Fibroblast of skin of abdomen (primary cell): ENCODE data around the gene MALSU1.
A peak's percentile ranks its signal among the peaks of the same experiment; 100 is the strongest.
"Not testable (repeated sequence)": the region's sequence is repeated elsewhere in the genome, so short reads cannot be mapped to it uniquely, and the experiment has no call there.

Source experiments
- DNase-seq: peaks from one replicate; pipeline ENCODE4 v3.0.0-alpha.2; 2013

Gene MALSU1

DNA sequence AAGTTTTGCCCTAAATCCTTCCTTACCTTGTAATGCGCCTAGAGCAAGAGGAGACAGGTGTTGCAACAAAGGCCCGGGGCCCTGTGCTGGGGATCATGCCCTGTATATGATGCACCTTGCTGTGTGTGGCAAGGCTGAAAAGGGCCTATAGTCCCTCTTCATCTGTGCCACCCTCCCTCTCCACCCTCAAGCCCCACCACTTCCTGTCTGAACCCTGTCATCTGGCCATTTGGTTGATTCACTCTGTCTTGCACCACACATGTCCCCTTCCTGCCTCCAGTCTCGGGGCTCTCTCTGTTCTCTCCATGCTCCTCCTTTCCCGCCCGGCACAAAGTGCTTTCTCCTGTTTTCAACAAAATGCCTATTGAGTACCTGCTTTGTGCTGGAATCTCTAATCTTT, 11.5 kb upstream of the MALSU1 start:
- no peak for DNase-seq

DNA sequence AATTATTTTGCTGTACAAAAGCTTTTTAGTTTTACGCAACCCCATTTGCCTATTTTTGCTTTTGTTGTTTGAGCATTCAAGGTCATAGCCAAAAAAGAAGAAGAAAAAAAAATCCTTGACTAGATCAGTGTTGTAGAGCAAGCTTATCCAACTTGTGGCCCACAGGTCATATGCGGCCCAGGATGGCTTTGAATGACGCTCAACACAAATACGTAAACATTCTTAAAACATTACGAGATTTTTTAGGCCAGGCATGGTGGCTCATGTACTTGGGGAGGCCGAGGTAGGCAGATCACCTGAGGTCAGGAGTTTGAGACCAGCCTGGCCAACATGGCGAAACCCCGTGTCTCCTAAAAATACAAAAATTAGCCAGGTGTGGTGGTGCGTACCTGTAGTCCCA, 8.1 kb upstream of the MALSU1 start:
- DNase-seq, result no peak

DNA sequence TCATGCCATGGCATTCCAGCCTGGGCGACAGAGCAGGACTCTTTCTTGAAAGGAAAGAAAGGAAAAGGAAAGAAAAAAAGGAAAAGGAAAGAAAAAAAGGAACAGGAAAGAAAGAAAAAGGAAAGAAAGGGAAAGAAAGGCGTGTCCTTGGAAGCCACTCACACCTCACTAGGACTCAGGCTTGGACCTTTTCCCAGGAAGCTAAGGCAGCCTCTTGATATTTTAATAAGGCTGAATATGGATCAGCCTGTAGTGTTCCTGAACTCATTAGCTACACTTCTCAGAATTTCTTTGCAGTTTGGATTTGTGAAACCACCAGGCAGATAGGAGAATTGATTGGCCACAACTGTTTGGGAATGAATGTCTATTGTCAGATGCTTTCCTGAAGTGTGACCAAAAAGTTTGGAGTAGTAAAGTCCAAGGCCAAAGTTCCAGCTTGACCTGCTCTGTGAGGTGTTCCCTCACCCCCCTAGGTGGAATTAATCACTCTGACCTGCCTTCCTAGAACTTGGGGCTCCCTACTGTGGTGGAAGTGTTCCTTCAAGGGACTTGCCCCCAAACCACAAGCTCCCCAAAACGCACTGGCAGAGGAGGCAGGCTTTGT, 7.1 kb upstream of the MALSU1 start:
- no peak for DNase-seq

DNA sequence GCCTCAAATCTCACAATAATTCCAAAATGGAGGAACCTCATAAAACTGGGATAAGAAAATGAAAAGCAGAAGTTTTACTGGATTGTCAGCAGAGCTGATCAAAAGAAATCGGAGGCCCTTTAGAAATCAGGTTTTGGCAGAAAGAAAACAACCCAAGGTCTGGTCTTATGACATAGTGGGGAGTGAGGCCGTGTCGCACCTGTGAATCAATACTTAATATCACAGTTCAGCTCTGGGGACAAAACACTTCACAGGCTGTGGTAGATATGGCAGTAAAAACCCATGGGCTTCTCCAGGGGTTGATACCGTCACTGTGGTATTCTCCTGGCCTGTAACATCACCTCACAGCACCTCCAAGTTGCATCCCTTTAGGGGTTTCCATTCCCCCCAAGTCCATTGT, 6.5 kb upstream of the MALSU1 start:
- DNase-seq, result no peak

DNA sequence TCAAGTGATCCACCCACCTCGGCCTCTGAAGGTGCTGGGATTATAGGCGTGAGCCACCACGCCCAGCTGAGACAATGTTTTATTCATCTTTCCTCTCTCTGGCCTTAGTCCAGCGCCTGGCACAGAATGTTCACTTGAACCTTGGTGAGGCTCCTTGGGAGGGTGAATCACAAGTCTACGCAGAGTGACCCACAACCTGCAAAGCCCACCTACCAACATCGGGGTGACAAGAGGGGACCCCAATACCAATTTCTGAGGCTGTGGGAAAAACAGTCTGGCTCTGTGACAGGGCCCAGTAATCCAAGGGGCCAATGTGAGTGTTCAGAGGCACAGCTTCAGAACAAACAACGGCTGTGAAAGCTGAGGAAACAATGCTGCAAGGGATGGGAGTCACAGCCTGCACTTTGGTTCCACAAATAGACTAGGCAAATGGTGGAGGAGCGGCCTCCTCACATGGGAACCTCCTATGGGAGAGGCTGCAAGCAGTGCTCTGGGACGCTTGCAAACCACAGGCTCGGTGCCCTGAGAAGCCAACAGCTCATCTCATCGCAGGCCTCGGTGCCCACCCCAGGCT, 5.6 kb upstream of the MALSU1 start:
- DNase-seq, result no peak

DNA sequence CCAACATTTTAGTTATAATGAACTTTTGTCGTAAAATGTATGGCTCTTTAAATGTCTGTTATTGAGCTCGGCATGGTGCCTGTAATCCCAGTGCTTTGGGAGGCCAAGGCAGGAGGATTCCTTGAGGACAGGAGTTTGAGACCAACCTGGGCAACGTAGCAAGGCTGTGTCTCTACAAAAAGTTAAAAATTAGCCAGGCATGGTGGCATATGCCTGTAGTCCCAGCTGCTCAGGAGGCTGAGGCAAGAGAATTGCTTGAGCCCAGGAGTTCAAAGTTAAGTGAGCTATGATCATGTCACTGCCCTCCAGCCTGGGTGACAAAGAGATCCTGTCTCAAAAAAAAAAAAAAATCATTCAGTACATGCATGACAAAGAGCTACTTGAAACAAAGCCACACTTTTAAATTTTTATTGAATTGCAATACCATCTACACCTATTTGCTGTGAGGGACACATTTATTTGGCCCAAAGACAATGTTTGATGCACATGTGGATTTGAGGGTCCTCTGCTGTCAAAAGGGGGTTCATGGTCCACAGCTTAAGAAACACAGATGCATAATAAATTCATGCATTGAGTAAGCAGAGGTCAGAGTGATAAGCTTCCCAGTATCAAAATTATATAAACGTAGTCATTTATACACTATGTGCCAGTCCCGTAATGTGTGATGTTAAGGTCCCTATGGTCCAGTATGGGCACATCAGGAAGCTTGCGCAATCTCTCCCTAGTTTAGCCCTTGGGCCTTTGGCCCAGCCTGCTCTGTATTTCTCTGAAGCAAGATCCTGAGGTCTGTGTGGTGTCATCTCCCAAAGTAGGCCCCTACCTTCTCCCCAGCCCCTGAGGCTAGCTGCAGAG, 4.4 kb upstream of the MALSU1 start:
- DNase-seq, result no peak

DNA sequence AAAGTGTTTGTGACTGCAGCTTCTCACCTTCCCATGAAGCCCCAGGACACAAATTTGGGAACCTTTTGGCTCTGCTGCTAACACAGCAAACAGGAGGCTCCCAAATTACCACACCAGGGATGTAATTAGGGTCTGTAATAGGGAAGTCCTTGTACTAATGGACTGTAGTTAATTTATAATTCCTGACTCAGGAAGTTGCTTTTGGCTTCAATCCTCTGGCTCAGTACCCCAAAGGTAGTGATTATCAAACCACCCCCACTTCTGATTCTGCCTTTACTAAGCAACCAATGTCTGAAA, 3.8 kb upstream of the MALSU1 start:
- no peak for DNase-seq

DNA sequence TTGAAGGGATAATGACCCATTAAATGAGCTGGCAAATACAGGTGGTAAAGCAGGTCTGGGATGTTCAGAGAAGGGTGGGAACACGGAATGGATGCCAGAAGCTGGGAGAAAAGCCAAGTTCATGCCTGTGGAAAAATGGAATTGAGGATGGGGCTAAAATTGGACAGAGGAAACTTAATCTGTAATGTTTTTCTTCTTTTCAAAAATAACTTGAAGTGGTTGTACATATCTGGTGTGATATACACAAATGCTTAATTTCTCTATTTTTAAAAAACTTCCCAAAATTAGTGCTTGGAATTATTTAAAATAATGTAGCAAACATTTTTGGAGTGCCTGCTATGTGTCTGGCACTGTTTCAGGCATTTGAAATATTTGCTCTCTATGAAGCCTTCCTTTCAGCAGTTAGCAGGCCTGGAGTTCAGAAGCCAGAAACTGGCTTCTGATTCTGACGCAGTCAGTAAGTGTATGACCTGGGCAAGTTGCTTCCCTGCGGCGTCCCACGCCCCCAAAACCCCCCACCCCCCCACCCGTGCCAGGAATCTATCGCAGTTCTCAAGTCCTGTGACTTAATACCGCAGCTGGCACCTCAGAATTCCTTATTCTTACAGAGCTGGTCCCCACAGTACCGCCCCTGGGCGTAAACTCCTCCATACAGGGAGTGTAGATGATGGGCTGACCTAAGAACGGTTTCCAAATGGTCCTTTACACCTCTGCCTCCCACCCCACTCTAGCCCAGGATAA, 828 bp upstream of the MALSU1 start:
- peak; percentile 80 for DNase-seq

DNA sequence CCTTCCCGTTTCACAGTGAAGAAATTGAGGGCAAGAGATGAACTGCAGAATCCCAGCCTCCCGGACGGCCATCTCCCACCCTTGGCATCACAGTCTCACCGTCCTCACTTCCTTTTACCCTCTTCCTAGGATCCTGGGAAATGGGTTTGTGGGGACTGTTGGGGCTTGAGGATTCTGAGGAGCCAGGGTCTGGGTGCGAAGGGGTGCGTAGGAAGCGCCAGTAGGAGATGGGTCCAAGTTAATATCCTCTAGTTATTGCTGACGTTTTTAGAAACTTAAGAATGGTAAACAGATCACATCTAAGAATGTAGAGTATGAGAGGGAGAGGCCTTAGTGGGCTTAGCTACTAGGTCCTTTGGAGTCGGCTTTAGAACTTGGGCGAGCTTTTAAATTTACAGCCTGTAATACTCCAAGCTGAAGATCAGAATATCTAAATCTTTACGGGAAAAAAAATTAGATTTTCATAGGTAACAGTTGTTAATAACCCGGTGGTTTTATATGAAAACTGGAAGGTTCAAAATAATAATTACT, 696 bp downstream of the MALSU1 start:
- peak; percentile 4 for DNase-seq

DNA sequence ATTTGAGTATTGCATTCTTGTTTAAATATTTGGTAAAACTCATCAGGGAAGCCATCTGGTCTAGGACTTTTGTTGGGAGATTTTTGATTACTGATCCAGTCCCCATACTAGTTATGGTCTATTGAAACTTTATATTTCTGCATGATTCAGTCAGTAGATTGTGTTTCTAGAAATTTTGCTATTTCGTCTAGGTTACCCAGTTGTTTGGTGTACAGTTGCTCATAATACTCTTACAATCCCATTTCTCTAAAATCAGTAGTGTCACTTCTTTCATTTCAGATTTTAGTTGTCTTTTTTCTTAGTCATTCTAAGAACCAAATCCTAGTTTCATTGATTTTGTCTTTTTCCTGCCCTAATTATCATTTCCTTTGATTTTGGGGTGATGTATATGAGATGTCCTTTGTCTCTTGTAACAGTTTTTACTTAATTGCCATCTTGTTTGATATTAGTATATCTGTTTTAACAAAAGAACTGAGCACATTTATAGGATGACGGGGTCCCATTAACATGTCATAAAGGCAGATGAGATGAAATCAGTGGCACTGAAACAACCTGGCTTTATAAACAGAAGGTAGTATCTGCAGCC, 7.9 kb downstream of the MALSU1 start:
- no peak for DNase-seq

DNA sequence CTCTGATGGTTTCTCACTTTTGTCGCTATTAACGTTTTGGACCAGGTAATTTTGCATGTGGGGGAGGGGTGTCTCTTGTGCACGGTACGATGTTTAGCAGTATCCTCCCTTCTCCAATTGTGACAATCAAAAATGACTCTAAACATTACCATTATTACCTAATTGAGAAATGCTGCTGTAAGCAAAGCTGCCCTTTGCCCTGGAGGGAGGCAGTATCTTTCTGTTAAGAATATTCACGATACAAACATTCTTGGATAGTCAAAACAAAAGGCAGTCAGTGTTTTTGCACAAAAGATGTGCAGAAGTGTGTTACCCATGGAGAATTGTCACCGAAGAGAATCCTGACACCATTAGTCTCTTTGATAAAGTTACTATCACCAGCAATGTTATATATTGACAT, 9.6 kb downstream of the MALSU1 start:
- DNase-seq, result no peak

DNA sequence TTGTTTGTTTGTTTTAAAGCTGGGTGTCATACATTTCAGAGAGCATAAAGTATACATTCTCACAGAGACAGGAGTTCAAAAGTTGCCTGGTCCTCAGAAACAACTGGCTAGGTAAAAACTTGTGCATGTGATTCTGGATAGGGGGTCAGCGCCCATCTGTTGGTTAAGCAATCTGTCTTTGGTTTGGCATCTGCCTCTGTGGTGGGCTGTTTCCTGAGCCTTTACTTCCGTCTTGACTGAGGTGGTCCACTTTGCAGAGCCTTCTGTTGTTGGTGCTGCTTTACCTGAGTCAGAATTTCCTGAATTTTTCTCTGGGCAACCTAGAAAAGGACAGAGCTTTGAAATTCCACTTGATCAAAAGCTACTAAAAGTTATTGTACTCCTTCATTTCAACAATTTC, 13.0 kb downstream of the MALSU1 start:
- DNase-seq, result not testable (repeated sequence)

DNA sequence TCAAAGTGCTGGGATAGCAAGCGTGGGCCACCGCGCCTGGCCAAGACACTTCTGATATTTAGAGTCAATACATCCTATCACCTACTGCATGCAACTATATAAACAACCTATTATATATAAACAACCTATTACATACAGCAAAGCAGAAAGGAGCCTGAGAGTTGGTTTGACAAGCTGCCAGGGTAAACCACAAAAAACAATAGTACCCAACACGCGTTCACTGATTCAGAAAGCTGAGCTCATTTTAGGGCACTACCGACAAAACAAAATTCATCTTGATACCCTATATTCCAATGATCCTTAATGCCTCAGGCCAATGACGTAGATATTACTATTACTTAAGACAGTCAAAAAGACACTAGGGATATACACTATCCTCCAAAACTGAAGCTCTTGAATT, 16.2 kb downstream of the MALSU1 start:
- no peak for DNase-seq

DNA sequence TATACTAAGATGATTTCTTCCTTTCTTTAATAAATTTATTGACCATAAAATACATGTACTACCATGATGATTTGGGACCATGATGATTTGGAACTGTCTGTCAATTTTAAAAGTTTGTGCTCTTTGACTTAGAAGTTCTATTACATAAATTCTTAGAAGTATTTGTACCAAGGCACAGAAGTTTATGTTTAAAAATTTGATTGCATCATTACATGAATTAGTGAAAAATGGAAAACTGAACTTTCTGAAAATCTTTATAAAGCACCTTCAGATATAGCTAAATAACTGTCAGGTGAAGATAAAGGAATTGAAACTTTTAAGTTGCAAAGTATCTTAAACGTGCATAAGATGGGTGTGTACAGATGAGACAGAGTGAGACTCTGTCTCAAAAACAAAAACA, 32.0 kb downstream of the MALSU1 start:
- DNase-seq, result no peak

DNA sequence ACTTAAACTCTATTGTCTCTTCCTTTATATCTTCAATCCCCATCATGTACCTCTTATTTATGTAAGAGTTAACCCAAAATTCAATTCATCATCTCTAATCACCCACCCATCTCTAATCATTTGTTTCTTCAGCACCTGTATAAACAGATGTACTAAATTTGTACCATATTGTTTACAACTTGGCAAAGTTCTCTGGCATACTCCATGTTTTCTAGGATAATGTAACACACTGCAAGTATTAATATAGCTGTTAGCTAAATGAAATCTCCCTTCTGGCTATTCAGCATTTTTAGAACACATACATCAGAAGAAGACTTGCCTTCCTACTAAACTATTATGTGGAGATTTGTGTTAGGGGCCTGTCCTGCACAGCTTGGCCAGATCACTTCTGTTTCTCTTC, 33.1 kb downstream of the MALSU1 start:
- DNase-seq, result no peak

DNA sequence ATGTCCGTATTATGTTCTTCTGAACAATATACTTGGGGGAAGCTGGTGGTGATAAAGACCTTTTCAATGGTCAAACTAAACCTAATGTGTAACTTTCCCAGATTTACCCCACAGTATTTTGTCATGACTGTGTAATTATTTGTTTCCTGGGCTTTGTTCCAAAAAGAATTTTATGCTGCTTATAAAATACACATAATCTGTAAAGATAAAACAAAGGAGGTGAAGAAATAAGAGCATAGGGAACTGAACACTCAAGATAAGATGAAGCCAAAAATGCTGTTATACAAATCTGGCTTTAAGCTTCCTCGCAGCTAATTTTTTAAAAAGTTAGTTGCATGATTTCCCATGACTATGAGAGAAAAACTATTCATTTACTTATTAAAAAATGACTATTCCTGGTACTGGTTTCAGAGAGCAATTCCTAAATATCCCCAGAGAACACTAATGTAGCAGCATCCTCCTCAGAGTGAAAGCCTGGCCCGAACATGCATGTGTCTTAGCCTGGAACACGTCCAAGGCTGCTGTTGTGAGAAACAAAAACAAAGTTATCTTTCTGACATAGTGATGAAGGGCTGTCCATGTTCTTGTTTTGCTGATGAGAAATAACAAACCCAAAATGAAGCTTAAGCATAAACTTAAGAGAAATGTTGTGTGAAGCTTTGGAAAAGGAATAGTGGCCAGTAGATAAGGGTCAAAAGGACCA, 33.9 kb downstream of the MALSU1 start:
- peak; percentile 35 for DNase-seq

DNA sequence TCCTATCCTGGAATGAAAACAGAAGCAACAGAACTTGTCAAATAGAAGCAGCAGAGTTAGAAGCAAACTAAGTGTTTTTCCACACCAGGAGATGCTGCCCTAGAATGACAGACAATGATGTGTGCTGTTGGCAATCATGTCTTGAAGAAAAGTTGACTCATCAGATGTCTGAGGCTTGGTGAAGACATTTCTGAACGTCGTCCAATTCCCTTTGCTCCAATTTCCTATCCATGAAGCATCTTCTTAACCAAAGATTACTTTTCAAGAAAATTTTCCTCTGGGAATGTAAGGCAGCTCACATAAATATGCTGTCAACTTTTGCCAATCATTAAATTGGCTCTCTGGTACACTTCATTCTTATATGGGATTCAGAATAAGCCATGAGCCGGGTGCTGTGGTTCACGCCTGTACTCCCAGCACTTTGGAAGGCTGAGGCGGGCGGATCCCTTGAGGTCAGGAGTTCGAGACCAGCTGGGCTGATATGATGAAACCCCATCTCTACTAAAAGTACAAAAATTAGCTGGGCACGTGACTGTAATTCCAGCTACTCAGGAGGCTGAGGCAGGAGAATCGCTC, 34.6 kb downstream of the MALSU1 start:
- peak; percentile 97 for DNase-seq

DNA sequence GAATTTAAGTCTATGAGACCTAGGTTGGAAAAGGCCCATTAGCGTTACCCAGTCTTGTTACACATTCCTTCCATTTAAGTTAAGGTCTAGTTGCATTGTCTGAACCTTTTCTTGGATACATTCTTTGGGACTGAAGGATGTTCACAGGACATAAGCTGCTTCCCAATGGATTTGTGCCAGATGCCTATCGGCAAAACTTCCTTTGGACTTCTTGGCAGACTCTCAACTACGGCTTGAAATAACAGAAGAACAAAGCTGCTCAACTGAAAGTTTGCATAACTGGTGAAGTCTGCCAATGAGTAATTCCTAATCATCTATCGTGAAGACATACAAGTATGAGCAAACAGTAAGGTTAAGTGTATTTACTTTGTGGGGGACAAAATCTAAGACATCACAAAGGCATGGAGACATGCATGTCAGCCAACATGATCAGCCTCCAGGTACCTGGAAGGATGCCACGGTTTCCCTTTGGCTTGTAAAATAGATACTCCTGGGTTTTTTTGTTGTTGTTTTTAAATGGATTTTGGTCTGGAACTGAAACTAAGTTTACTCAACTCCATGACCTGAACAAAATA, 35.4 kb downstream of the MALSU1 start:
- peak; percentile 98 for DNase-seq

DNA sequence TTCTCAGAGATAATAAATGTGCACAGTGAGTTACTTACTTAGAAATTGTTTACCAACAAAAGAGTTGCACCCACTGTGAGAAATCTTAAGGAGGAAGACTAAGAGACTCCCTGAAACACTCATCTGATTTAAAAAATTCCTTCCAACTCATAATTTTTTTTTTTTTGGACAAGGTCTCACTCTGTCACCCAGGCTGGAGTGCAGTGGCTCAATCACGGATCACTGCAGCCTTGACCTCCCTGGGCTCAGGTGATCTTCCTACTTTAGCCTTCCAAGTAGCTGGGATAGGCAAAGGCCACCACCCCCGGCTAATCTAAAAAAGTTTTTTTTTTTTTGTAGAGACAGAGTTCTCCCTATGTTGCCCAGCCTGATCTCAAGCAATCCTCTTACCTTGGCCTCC, 36.0 kb downstream of the MALSU1 start:
- no peak for DNase-seq

DNA sequence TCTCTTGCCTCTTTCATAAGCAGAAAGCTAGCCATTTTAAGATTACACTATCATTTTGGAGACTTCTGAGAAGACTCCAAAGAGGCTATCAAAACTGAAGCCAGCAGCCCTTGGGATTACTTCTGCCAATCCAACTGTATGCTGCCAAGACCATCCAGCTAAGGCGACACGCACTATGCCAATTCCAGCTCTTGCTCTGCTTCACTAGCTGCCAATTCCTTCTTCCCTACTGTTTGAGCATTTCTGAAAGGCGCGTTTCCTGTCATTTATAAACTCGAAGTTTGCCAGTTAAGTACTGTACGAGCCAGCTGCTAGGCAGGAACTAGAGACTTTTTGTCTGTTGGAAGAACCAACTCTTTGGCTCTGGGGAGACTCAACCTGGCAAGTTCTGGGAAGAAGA, 36.5 kb downstream of the MALSU1 start:
- DNase-seq, result no peak

DNA sequence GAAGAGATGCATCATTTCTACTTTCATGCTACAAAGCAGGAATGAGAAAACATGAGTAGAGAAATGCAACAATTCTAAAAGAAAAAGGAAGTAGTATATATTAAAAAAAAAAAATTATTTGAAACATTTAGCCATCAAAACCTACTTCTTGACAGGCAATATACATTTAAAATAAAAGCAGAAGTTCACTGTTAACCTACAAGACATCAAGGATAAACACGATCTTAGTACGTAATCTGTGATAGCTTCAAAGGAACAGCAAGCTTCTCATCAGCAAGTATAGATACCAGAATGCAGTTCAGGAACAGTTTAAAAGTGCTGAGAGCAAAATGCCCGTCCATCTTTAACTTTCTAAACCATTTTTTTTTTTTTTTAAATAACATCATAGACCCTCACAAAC, 36.9 kb downstream of the MALSU1 start:
- DNase-seq, result no peak
